ENCODE measurements around the gene SLC13A3.

The SLC13A3 gene

GRCh38 chr20:46674253-46675083, 23.2 kb upstream of the SLC13A3 start:
- in situ Hi-C loops (cut with HindIII; ENCODE audit: low sequenced_read_pairs): no loop called here
- DNase-seq (ENCODE audit: low read depth): no peak
- H3K4me3 ChIP-seq (ENCODE audit: low read depth, low read length): no peak overlapping the region
- TF ChIP-seq, protein P1, sequence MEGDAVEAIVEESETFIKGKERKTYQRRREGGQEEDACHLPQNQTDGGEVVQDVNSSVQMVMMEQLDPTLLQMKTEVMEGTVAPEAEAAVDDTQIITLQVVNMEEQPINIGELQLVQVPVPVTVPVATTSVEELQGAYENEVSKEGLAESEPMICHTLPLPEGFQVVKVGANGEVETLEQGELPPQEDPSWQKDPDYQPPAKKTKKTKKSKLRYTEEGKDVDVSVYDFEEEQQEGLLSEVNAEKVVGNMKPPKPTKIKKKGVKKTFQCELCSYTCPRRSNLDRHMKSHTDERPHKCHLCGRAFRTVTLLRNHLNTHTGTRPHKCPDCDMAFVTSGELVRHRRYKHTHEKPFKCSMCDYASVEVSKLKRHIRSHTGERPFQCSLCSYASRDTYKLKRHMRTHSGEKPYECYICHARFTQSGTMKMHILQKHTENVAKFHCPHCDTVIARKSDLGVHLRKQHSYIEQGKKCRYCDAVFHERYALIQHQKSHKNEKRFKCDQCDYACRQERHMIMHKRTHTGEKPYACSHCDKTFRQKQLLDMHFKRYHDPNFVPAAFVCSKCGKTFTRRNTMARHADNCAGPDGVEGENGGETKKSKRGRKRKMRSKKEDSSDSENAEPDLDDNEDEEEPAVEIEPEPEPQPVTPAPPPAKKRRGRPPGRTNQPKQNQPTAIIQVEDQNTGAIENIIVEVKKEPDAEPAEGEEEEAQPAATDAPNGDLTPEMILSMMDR (IDR thresholded peaks at IDR 0.05; ENCODE audit: low read depth, low read length, missing control alignments): no peak

DNA sequence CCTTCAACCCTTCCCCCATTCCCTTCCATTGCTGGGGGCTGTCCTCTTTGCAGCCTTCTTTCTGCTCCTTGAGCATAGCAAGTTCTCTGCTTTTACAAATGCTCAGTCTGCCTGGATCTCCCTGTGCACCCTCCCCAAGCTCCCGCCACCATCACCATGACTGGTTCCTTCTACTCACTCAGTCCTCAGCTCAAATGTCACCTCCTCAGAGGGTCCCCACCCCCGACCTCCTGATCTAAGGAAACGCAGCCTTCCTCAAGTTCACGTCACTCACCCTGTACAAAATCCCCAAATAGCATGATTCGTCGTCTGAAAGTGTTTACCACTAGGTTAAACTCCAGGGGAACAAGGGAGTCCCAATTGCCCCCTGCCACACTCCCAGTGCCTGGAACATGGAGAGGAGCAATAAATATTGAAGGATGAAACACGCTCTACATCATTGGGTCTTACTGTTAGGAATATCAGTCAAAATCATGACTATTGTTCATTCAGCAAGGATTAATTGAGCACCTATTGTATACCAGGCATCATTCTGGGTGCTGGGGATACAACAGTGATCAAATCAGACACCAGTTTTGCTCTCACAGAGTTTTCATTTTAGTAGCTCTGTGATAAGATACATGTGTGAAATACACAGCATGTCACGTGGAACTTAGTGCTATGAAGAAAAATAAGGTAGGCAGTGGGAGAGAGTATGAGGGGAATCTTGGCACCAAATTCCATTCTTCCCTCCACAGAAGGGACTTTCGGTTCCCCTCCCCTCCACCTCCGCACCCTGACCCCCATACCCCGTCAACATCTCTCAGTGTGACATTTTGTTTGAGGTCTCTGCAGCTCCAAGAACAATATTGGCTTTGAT, 22.4 kb upstream of the SLC13A3 start:
- H3K4me3 ChIP-seq (ENCODE audit: low read depth, low read length): no peak overlapping the region
- DNase-seq (ENCODE audit: low read depth): no peak
- in situ Hi-C loops (cut with HindIII; ENCODE audit: low sequenced_read_pairs): no loop called here
- TF ChIP-seq, protein P1 (IDR thresholded peaks at IDR 0.05; ENCODE audit: low read depth, low read length, missing control alignments): no peak

DNA sequence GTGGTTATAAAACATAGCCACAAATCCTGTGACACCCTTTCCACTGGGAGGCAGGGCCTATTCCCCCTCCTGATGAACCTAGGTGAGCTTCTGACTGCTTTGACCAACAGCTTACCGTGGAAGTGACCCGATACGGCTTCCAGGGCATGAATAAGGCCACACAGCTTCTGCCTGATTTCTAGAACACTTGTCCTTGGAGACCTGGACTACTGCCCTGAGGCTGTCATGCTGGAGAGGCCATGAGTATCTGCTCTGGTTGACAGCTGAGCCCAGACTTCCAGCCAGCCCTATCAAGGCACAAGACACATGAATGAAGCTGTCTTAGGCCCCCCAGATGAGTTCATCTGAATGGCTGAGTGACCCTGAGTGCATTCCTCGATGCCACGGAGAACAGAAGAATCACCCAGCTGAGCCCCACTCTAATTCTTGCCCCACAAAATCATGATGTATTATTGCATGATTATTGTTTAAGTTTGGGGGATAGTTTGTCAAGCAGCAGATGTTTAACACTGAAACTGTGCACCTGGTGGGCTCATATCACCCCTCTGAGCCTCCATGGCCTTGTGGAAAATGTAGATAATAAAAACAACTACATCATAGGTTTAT, 21.4 kb upstream of the SLC13A3 start:
- in situ Hi-C loops (cut with HindIII; ENCODE audit: low sequenced_read_pairs): no loop called here
- H3K4me3 ChIP-seq (ENCODE audit: low read depth, low read length): no peak overlapping the region
- no peak for DNase-seq (ENCODE audit: low read depth)
- TF ChIP-seq, protein P1 (IDR thresholded peaks at IDR 0.05; ENCODE audit: low read depth, low read length, missing control alignments): no peak

DNA sequence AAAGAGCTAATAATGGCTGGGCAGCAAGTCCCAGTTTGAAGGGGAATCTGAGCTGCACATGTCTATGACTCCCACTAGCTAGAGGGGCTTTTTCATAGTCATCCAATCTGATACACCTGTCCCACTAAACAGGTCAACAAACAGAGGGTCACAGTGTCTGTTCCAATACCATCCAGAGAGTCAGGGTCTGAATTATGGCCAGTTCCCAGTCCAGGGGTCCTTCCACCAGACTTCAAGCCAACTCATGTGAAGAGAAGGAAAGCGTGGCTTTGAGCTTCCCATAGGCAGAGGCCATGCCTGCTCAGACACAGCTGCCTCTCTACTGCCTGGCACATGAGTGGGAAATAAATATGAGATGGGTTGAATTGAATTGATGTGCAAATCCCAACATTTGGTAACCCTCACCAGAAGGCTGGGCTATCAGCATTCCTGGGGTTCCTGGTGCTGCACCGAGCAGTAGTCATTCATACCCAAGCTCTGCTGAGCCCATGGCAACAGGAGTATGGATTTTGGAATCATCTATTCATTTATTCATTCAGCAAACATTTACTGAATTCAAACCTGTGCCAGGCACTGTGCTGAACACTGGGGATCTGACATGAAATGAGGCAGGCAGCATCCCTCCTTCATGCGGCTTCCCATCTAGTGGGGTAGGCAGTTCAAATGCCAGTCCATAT, 20.7 kb upstream of the SLC13A3 start:
- in situ Hi-C loops (cut with HindIII; ENCODE audit: low sequenced_read_pairs): no loop called here
- TF ChIP-seq, protein P1 (IDR thresholded peaks at IDR 0.05; ENCODE audit: low read depth, low read length, missing control alignments): no peak
- DNase-seq (ENCODE audit: low read depth): no peak
- no peak overlapping the region for H3K4me3 ChIP-seq (ENCODE audit: low read depth, low read length)

GRCh38 chr20:46670585-46671584, 19.6 kb upstream of the SLC13A3 start:
- TF ChIP-seq, protein P1 (IDR thresholded peaks at IDR 0.05; ENCODE audit: low read depth, low read length, missing control alignments): no peak
- no peak overlapping the region for H3K4me3 ChIP-seq (ENCODE audit: low read depth, low read length)
- DNase-seq (ENCODE audit: low read depth): no peak
- in situ Hi-C loops (cut with HindIII; ENCODE audit: low sequenced_read_pairs): no loop called here

Data from astrocyte of the cerebellum (primary cell).